A549 (cell line): ENCODE measurements around the gene FOSL2.

Experiments used
- CBX8 ChIP-seq: fragments of 200-600 bp; sonication (generic); IDR thresholded peaks from 2 replicates; pipeline ENCODE4 v1.6.1; 2016
- CHD4 ChIP-seq: fragments of 200-600 bp; sonication (generic); IDR thresholded peaks from 2 replicates; pipeline ENCODE4 v1.6.1; 2016; ENCODE audit warnings: antibody characterized with exemption, mild to moderate bottlenecking, borderline replicate concordance
- CTCF ChIP-seq: fragments of >200 bp; sonication (Bioruptor Twin); formaldehyde crosslinking; IDR thresholded peaks from 3 replicates; pipeline ENCODE4 v1.5.1; 2016
- FOSB ChIP-seq: fragments of 250-450 bp; sonication (Bioruptor Pico); IDR thresholded peaks from 2 replicates; pipeline ENCODE4 v1.5.0; 2020; ENCODE audit warnings: mild to moderate bottlenecking, moderate library complexity
- FOSL2 ChIP-seq, 2 experiments: fragments of 450-650 bp in 1 of 2; fragments of >200 bp in 1 of 2; sonication (Bioruptor Twin) in 1 of 2; formaldehyde crosslinking; IDR thresholded peaks; 2 replicates each; pipeline versions ENCODE4 v1.5.0 to v1.6.1; 2016 to 2020; ENCODE audit warnings: mild to moderate bottlenecking in 1 of 2, moderate library complexity in 1 of 2
- POLR2A ChIP-seq: IDR thresholded peaks from 2 replicates; pipeline ENCODE4 v1.6.1; 2012; ENCODE audit warnings: mild to moderate bottlenecking, low read length
- RFX5 ChIP-seq: fragments of 450-650 bp; IDR thresholded peaks from 2 replicates; pipeline ENCODE4 v1.7.1; 2014; ENCODE audit warnings: antibody characterized with exemption, mild to moderate bottlenecking, moderate library complexity
- RNF2 ChIP-seq: fragments of 200-600 bp; sonication (generic); IDR thresholded peaks from 2 replicates; pipeline ENCODE4 v1.6.1; 2016; ENCODE audit warnings: low read depth, mild to moderate bottlenecking, antibody characterized with exemption, moderate library complexity, borderline replicate concordance
- TF ChIP-seq, protein P1 (sequence below): fragments of 150-350 bp; IDR thresholded peaks from 2 replicates; pipeline ENCODE4 v1.6.1; 2014; ENCODE audit warnings: low read depth, mild to moderate bottlenecking, low read length
- TF ChIP-seq, protein P2 (sequence below): IDR thresholded peaks from 2 replicates; pipeline ENCODE4 v1.6.1; 2012

DNA sequence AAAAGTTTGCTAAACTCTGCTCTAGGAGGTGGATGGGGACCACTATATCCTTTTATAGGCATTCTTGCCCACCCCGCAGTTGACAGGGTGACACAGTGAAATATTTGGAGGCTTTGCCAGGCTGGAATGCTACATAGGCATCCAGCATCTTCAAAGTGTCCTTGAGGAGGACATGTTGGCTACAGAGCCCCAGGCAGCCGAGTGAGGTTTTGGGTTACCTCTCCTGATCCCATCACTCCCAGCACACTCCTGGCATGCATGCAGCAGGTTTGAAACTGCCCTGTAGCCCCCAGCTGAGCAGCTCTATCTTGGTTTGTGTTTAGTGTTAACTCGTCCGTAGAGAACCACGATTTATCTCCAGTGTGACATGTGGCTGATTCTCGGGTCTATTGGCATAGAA lies 7.3 kb downstream of the FOSL2 start:
- no peak for TF ChIP-seq CBX8
- TF ChIP-seq FOSB: no peak
- no peak for TF ChIP-seq CTCF
- TF ChIP-seq POLR2A: no peak
- TF ChIP-seq, protein P1, sequence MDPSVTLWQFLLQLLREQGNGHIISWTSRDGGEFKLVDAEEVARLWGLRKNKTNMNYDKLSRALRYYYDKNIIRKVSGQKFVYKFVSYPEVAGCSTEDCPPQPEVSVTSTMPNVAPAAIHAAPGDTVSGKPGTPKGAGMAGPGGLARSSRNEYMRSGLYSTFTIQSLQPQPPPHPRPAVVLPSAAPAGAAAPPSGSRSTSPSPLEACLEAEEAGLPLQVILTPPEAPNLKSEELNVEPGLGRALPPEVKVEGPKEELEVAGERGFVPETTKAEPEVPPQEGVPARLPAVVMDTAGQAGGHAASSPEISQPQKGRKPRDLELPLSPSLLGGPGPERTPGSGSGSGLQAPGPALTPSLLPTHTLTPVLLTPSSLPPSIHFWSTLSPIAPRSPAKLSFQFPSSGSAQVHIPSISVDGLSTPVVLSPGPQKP: no peak
- no peak for TF ChIP-seq FOSL2 (IDR thresholded peaks at IDR 0.05)
- no peak for TF ChIP-seq FOSL2 (CRISPR knock-in tag; IDR thresholded peaks at IDR 0.05)
- no peak for TF ChIP-seq RFX5
- TF ChIP-seq, protein P2, sequence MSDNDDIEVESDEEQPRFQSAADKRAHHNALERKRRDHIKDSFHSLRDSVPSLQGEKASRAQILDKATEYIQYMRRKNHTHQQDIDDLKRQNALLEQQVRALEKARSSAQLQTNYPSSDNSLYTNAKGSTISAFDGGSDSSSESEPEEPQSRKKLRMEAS: no peak
- TF ChIP-seq CHD4: no peak
- TF ChIP-seq RNF2: no peak
